NCI-H226 (cell line): ENCODE results near the gene DLG1.
A peak's percentile ranks its signal among the peaks of the same experiment; 100 is the strongest.
"Not testable (repeated sequence)": the region's sequence is repeated elsewhere in the genome, so short reads cannot be mapped to it uniquely, and the experiment has no call there.

Experiments used
- DNase-seq: peaks from one replicate; pipeline ENCODE4 v3.0.0-alpha.2; 2015

DLG1 gene

DNA sequence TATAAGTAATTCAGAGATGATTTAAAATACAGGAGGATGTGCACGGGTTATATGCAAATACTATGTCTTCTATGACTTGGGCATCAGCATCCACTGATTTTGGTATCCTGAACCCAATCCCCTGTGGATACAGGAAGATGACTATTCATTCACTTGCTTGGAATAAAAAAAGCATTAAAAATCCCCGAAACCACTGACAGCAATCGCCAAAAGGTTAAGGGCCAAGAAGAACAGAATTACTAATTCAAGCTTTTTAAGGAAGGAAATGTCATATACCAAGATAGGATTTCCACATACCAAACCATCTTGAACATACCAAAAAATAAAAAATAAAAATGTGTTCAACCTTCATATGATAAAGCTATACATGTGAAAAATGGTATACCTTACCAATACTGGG, 93.7 kb downstream of the DLG1 start:
- DNase-seq, result no peak

DNA sequence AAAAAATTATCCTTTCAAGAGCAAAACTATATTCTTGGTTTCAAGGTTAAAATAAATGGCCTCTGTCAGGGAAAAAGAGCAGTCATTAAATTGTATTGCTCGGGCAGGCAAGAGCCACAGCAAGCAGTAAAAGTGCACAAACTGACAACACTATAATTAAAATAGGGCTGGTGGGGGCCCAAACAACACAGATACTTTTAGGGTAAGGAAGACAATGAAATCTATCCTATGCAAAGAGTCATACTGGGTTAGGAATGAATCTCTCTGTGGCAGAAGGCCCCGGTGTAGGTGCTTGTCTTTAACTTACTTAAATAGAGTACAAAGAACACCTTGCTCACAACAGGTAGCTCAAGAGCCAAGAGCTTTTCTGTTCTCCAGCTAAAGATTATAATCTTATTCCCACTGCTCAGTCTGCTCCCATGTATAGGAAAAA, 94.7 kb downstream of the DLG1 start:
- DNase-seq, result no peak

DNA sequence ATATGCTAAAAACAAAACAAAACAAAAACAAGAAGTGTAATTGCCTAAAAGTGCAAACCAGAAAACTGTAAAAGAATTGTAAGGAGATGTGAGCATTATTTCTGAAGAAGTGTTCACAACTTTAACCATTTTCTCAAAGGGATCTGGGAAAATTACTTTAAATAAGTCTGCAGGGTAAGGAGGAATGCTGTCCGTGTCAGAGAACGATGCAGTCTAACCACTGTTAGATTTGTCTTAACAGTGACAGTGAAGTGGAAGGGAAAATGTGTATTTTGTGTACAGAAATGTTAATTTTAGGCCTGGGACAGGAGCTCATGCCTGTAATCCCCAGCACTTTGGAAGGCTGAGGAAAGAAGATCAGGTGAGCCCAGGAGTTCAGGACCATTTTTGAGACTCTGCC, 95.7 kb downstream of the DLG1 start:
- DNase-seq, result no peak

DNA sequence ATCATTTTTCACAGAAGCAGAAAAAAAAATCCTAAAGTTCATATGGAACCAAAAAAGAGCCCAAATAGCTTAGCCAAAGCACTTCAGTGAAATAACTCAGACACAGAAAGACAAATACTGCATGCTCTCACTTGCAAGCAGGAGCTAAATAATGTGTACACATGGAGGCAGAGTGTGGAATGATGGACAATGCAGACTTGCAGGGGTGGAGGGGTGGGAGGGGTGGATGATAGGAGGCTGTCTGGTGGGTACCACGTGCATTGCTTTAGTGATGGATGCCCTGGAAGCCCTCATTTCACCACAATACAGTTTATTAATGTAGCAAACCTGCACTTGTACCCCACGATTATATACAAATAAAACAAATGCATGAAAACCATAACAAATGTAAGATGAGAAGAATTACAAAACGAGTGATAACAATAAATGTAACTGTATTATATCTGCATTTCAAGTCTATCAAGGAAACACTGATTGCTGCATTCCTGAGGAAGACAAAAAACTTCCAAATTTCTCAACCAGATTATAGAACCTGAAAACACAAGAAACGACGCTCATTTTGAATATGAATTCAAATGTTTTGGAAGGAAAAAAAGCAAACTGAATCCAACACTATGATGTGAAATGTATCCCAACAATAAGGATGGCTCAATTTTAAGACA, 96.5 kb downstream of the DLG1 start:
- DNase-seq, result no peak

DNA sequence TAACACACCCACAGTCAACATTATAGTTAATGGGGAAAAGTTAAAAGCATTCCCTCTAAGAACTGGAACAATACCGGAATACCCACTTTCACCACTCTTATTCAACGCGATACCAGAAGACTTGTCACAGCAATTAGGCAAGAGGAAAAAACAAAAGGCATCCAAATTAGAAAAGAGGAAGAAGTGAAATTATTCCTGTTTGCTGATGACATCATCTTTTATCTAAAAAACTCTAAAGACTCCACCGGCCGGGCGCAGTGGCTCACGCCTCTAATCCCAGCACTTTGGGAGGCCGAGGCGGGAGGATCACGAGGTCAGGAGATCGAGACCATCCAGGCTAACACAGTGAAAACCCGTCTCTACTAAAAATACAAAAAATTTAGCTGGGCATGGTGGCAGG, 97.6 kb downstream of the DLG1 start:
- DNase-seq, result not testable (repeated sequence)

DNA sequence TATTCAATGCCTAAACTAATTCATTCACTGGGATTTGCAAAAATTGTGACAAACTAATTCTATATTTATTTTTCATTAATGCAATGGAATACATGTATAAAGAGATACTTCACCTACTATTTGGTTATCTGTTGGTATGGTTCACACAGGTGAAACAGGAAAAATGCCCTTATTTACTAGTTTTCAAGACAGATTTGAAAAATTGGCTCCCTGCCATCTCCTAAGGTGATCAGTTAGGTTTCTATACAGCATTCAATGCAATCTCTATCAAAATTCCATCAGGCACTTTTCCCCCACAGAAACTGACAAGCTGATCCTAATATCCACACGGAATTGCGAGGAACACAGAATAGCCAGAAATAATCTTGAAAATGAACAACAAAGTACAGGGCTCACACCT, 101.1 kb downstream of the DLG1 start:
- no peak for DNase-seq

DNA sequence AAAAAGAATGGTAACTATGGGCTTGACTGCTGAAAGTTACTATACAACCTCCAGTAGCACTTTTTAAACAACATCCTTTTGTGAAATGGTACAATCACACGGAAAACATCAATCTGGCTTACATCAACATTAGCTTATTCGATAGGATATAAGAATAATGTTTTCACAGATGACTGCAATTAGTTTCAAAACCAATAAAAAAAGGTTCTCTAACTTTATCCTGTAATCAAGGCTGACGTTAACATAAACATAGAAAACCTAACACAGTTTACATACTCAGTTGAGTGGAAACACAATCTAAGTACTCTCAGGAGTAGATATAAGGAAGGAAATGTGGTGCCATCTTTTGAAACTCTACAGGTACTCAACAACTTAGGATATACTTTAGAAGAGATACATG, 102.2 kb downstream of the DLG1 start:
- DNase-seq, result no peak

DNA sequence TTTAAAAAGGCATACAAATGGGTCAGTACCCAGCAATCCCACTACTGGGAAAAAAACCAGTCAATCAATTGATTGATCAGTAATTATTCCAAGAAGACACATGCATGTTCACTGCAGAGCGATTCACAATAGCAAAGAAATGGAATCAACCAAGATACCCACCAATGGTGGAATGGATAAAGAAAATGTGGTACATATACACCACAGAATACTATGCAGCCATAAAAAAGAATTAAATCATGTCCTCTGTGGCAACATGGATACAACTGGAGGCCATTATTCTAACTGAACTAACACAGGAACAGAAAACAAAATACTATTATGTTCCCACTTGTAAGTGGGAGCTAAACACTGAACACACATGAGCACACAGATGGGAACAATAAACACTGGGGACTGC, 103.1 kb downstream of the DLG1 start:
- DNase-seq, result no peak

DNA sequence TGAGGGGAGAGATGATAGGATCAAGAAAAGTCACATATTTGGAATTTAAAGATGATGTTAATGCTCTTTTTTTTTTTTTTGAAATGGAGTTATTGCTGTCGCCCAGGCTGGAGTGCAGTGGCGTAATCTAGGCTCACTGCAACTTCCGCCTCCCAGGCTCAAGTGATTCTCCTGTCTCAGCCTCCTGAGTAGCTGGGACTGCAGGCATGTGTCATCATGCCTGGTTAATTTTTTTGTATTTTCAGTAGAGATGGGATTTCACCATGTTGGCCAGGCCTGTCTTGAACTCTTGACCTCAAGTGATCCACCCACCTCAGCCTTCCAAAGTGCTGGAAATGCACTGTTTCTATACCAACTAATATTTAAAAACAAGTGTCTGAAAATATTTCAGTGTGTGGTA, 104.7 kb downstream of the DLG1 start:
- peak; percentile 22 for DNase-seq

DNA sequence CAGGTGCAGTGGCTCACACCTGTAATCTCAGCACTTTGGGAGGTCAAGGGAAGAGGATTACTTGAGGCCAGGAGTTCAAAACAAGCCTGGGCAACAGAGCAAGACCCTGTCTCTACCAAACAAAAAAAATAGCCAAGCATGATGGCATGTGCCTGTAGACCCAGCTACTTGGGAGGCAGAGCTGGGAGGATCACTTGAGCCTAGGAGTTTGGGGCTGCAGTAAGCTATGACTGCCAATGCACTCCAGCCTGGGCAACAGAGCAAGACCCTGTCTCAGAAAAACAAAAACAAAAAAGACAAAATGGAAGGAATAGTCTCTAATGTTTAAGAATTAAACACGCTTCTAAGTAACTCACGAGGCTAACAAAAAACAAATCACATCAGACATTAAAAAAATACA, 106.5 kb downstream of the DLG1 start:
- DNase-seq, result no peak

DNA sequence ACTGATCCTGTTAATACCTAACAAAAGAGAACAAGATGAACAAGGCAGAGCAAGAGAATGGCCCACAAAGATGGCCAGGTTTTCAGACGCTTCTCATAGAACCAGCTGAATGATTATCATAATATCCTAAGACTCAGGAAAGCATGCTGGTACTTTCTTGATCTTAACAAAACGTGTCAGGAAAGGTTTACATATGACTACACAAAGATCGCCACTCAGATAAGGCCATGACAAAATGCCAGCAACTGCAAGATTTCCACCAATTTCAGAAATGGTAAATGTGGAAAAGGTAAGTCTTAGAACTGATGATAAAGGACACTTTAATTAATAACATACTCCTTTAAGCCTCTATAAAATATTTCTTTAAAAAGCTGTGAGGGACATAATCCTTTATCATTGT, 108.8 kb downstream of the DLG1 start:
- DNase-seq, result no peak

DNA sequence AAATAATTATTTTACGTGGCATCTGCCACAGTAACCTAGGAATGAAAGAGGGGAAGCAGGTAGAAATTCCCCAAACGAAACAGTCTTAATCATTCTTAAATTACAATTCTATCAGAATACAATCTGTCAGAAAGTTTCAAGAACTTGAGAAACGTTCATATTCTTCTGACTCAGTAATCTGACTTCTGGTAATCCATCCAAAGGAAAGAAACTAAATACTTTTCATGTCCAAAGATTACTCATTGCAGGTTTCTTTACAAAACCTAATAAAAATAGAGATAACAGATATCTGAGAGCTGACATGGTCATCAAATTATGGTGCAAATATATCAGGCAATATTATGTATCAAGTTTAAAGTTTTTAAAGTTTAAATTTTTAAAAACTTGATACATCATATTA, 109.4 kb downstream of the DLG1 start:
- peak; percentile 13 for DNase-seq

DNA sequence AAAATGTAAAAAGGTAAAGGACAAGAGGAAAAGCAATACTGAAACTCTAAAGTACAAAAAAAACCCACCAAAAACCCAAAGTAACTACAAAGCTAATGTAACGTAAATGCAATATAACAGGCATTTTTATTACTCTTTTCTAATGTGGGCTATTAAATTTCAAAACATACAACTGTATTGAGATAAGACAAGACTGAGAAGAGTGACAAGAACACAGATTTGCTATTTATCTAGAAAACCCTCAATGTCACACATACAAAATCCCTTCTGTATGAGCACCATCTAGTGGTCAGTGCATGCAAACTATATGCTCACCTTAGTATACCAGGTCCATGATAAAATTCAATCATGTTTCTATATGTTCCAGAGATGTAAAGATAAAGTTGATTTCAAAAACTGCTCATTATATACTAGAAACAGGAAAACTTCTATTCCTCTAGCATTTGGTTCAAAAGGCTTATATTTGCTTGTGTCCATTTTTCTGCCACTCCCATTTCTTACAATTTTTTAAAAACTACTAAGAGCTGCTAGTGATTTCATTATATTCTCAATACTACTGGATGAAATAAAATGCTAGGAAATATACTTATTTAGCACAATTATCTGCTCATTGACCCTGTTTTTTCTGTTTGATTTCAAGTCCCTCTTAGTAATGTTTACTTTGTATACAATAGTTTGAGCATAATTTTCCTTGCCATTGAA, 111.4 kb downstream of the DLG1 start:
- DNase-seq, result no peak

DNA sequence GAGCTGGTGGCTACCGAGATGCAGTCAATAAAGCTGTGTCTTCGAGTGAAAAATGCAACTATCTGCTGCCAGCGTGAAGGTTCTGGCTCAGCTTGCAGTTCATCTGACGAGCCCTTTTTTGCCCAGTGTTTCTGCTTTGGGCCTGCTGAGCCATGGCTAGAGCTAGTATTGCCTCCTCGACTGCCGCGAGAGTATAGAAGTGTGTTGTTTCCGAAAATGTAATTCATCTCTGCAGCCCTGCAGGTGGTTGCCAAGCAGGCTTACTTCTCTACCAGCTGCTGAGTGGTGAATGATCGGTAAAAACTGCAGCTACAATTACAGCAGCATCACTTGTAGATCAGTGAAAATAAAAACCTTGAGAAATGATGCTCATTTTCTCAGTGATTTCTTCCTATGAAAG, 114.8 kb downstream of the DLG1 start:
- no peak for DNase-seq

DNA sequence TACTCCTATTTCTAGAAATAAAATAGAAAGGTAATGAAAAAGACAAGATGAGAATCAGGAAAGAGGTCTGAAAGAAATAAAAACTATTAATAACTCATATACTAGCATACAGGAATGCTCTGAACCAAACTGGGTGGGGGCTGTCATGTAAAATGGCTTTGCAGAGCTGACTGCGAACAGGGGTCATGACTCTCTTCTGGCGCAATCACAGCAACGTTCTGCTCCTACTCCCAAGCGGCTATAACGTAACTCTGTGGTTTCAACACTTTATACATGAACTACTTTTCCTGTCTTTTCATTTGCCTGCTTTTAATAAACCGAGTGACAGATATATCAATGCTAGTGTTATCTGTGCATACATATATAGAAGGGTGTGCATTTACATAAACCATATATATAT, 116.7 kb downstream of the DLG1 start:
- DNase-seq, result peak; percentile 28

DNA sequence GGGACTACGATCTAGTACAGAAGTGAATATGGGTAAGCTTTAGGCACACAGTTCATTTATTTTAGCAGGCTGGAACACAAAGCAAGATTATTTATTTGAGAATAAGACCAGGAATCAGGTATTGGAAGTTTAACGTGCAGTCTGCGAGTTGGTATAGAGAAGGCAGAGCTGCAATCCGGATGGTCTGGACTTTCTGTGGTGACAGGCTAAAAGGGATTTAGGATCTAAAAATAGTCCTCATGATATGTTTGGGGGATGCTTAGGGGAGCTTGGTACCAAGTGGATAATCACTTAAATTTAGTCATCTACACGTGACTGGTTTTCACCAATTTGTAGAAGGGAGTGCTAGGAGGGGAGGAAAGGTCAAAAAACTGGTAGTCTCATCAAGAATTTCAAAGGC, 119.4 kb downstream of the DLG1 start:
- DNase-seq, result no peak

DNA sequence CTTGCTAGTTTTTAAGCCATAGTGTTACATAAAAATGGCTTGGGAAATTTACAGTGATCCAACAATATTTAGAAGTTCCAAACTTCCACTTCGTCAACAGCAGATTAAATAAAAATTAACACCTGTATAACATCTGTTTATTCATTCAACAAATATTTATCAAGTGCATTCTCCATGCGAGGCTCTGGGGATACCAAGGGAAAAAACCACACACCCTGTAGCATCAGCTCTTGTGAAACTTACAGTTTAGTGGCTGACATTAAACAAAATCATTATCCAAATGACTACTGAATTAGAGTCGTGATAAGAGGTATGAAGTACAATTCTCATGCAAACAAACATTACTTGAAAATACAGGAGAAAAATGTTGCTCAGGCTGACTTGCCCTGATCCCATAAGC, 122.9 kb downstream of the DLG1 start:
- no peak for DNase-seq

DNA sequence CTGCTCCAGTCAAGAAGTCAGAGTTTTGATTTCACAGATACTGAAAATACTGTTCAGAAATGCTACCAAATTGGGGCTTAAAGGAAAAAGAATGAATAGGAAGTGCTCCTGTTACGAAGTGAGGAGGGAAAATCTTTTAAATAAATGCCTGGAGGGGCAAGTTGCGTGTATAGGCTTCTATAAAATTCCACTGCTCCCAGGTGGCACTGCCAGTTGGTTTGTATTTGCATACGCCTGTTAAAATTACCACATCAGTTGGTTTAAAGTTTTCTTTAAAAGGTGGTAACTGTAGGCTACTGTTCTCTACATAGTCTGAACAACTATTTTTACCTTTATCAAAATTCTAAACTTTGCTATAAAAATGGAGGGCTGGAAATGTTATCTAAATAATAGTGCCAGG, 123.5 kb downstream of the DLG1 start:
- no peak for DNase-seq

DNA sequence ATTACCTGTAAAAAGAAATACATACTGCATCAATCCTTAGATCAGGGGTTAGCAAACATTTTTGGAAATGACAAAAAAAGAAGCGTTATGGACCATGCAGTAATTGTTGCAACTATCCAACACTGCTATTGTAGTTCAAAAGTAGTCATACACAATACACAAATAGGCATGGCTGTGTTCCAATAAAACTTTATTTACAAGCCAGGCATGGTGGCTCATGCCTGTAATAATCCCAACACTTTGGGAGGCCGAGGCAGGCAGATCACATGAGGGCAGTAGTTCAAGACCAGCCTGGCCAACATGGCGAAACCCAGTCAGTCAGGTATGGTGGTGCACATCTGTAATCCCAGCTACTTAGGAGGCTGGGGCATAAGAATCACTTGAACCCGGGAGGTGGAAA, 124.8 kb downstream of the DLG1 start:
- no peak for DNase-seq

DNA sequence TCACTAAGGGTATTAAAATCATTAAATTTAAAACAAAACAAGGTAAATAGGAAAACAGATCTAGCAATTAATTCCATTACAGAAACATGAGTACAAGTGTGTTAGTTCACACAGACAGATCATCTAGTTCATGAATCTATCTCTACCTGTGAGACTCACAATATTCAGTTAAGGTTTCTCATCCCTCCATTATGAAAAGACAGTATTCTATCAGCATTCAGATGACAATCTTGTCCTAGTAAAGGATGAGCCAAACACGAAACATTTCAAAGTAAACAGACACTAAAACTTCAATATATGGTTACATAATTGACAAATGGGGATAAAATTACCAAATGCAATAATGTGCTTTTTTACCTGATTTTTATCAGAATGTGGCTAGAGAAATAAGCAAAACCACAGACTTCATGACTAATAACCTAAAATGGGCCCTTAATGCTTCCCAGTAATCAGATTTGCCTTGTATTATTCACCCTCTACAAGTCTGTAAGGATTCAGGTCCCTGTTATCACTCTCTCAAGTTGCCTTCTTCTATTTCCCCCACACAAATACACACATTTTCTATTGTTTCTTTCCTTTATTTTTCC, 126.8 kb downstream of the DLG1 start:
- DNase-seq, result no peak

DNA sequence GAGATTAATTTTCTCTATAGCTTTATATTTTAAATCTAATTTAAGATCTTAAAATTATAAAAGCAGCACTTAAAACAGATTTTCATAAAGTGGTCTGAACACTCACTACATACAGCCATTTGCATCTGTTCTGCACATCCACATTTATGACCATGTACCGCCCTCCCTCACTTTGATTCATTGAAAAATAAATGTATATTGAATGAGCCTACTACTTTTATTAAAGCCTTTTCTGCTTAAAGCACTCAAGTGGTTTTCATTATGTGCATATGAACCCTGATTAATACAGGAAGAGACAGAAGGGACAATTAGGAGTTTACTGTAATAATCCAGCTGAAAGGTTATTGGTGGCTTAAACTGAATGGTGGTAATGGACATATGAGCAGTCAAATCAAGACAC, 129.4 kb downstream of the DLG1 start:
- DNase-seq, result no peak

DNA sequence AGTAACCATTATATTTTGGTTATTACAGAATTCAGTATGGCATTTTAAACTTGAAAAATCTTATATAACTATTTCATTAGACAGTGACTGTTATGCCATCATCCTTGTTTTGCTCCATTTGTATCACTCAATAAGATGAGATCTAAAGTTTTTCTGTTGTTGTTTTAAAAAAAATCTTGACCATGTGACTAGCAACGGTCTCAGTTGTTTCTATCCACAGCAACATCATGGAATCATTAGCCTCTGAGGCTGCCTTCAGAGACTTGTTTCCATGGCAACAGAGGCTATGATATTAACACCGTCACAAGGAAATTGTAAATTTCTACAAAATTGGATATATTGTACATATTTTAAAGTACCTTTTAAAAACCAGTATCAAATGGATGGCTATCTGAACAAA, 129.8 kb downstream of the DLG1 start:
- DNase-seq, result no peak

DNA sequence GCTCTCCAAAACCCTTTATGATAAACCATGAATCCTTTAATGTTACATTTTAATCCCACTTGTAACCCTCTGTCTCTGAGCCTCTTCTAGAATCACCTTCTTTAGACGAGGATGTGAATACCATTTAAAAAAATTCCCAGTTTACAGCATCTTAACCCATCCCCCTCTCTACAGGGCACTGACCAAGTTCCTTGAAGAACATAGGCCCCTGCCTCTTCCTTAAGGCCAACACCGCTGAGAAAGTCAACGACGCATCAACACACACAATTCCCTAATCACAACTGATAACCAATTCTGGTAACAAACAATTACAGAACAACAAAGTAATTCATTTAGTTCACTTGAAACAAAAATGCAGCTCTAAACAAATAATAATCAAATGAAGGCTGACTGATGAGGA, 130.3 kb downstream of the DLG1 start:
- no peak for DNase-seq

DNA sequence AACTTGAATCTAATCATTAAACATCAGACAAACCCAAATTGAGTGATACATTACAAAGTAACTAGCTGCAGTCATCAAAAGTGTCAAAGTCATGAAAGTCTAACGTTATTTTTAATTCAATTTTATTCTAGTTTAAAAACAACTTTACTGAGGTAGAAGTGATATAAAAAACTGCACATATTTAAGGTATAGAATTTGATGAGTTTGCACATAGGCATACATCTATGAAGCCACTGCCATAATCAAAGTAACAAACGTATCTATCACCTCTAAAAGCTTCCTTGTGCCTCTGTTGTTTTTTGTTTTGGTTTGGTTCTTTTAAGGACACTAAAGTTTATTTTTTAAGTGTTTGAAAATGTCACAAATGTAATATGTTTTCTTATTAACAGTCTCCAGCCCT, 130.9 kb downstream of the DLG1 start:
- no peak for DNase-seq

DNA sequence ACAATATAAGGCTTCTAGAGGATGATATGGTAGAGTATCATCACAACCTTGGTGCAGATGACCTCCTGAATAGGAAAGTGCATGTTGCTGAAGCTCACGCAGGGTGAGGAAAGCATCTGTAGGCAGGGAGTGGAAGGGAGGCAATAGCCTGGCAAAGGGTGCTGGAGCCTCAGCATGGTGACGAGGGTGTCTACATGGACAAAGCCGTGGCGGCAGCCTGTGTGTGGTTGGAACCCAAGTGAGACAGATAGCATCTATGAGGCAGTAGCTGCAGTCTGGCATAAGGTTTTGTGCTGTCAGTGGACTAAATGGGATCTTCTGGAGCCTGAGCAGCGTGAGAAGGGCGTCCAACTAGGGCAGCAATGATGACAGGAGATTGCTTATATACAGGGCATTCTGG, 132.5 kb downstream of the DLG1 start:
- no peak for DNase-seq
